HEK293 (cell line): ENCODE data around the gene ASXL3.
A peak's percentile ranks its signal among the peaks of the same experiment; 100 is the strongest.

Source experiments
- FEZF1 ChIP-seq: fragments of 450-650 bp; formaldehyde crosslinking; IDR thresholded peaks from 2 replicates; pipeline ENCODE4 v1.5.1; 2016; ENCODE audit warnings: missing biosample characterization, missing genetic modification characterization
- KLF1 ChIP-seq: fragments of 450-650 bp; formaldehyde crosslinking; IDR thresholded peaks from 2 replicates; pipeline ENCODE4 v1.5.1; 2016; ENCODE audit warnings: missing biosample characterization, missing genetic modification characterization
- KLF9 ChIP-seq: fragments of 450-650 bp; formaldehyde crosslinking; IDR thresholded peaks from 2 replicates; pipeline ENCODE4 v1.5.1; 2016; ENCODE audit warnings: missing biosample characterization, missing genetic modification characterization, low read depth
- SALL2 ChIP-seq: fragments of 450-650 bp; formaldehyde crosslinking; IDR thresholded peaks from 2 replicates; pipeline ENCODE4 v1.5.0; 2017; ENCODE audit warnings: missing biosample characterization, mild to moderate bottlenecking, missing genetic modification characterization, borderline replicate concordance
- YY1 ChIP-seq: fragments of 450-650 bp; formaldehyde crosslinking; IDR thresholded peaks from 2 replicates; pipeline ENCODE4 v1.5.1; 2018; ENCODE audit warnings: missing biosample characterization, missing genetic modification characterization
- ZBTB21 ChIP-seq: fragments of 450-650 bp; formaldehyde crosslinking; IDR thresholded peaks from 2 replicates; pipeline ENCODE4 v1.5.1; 2017; ENCODE audit warnings: missing biosample characterization, missing genetic modification characterization
- ZNF112 ChIP-seq: fragments of 450-650 bp; formaldehyde crosslinking; IDR thresholded peaks from 2 replicates; pipeline ENCODE4 v1.5.0; 2017; ENCODE audit warnings: missing biosample characterization, missing genetic modification characterization
- ZNF16 ChIP-seq: fragments of 450-650 bp; formaldehyde crosslinking; IDR thresholded peaks from 2 replicates; pipeline ENCODE4 v1.5.1; 2016; ENCODE audit warnings: low read depth, missing biosample characterization, missing genetic modification characterization
- ZNF175 ChIP-seq: fragments of 450-650 bp; formaldehyde crosslinking; IDR thresholded peaks from 2 replicates; pipeline ENCODE4 v1.5.1; 2016; ENCODE audit warnings: missing biosample characterization, missing genetic modification characterization
- ZNF239 ChIP-seq: fragments of 450-650 bp; formaldehyde crosslinking; IDR thresholded peaks from 2 replicates; pipeline ENCODE4 v1.5.1; 2016; ENCODE audit warnings: missing biosample characterization, missing genetic modification characterization
- ZNF248 ChIP-seq: fragments of 450-650 bp; formaldehyde crosslinking; IDR thresholded peaks from 2 replicates; pipeline ENCODE4 v1.5.1; 2017; ENCODE audit warnings: missing biosample characterization, missing genetic modification characterization
- ZNF302 ChIP-seq: fragments of 450-650 bp; formaldehyde crosslinking; IDR thresholded peaks from 2 replicates; pipeline ENCODE4 v1.5.1; 2016; ENCODE audit warnings: missing biosample characterization, missing genetic modification characterization, low read depth
- ZNF416 ChIP-seq: fragments of 450-650 bp; formaldehyde crosslinking; IDR thresholded peaks from 2 replicates; pipeline ENCODE4 v1.5.1; 2016; ENCODE audit warnings: missing biosample characterization, missing genetic modification characterization
- ZNF510 ChIP-seq: fragments of 450-650 bp; formaldehyde crosslinking; IDR thresholded peaks from 2 replicates; pipeline ENCODE4 v1.5.1; 2018; ENCODE audit warnings: mild to moderate bottlenecking, missing genetic modification characterization, missing biosample characterization; ENCODE audit not compliant: insufficient replicate concordance
- ZNF513 ChIP-seq: fragments of 450-650 bp; IDR thresholded peaks from 2 replicates; pipeline ENCODE4 v1.5.1; 2018; ENCODE audit warnings: missing biosample characterization, missing genetic modification characterization
- ZNF530 ChIP-seq: fragments of 450-650 bp; formaldehyde crosslinking; IDR thresholded peaks from 2 replicates; pipeline ENCODE4 v1.5.1; 2016; ENCODE audit warnings: low read depth, missing biosample characterization, missing genetic modification characterization
- ZNF555 ChIP-seq: fragments of 450-650 bp; formaldehyde crosslinking; conservative IDR thresholded peaks from 2 replicates; pipeline ENCODE4 v1.5.1; 2017; ENCODE audit warnings: missing biosample characterization, mild to moderate bottlenecking, missing genetic modification characterization, inconsistent platforms
- ZNF571 ChIP-seq: fragments of 450-650 bp; formaldehyde crosslinking; IDR thresholded peaks from 2 replicates; pipeline ENCODE4 v1.5.0; 2017; ENCODE audit warnings: missing biosample characterization, missing genetic modification characterization
- ZNF664 ChIP-seq: fragments of 450-650 bp; formaldehyde crosslinking; IDR thresholded peaks from 2 replicates; pipeline ENCODE4 v1.5.1; 2016; ENCODE audit warnings: missing biosample characterization, missing genetic modification characterization
- ZNF677 ChIP-seq: fragments of 450-650 bp; IDR thresholded peaks from 2 replicates; pipeline ENCODE4 v1.5.0; 2018; ENCODE audit warnings: missing biosample characterization, mild to moderate bottlenecking, missing genetic modification characterization, moderate library complexity
- ZNF692 ChIP-seq: fragments of 450-650 bp; formaldehyde crosslinking; IDR thresholded peaks from 2 replicates; pipeline ENCODE4 v1.5.1; 2016; ENCODE audit warnings: missing biosample characterization, missing genetic modification characterization
- ZNF707 ChIP-seq: fragments of 450-650 bp; formaldehyde crosslinking; IDR thresholded peaks from 2 replicates; pipeline ENCODE4 v1.5.1; 2016; ENCODE audit warnings: missing biosample characterization, missing genetic modification characterization
- ZNF776 ChIP-seq: fragments of 450-650 bp; formaldehyde crosslinking; IDR thresholded peaks from 2 replicates; pipeline ENCODE4 v1.5.0; 2017; ENCODE audit warnings: missing biosample characterization, missing genetic modification characterization, borderline replicate concordance
- ZSCAN4 ChIP-seq: fragments of 450-650 bp; formaldehyde crosslinking; IDR thresholded peaks from 2 replicates; pipeline ENCODE4 v1.5.1; 2017; ENCODE audit warnings: missing biosample characterization, missing genetic modification characterization
- TF ChIP-seq, protein P1 (sequence below): fragments of 450-650 bp; formaldehyde crosslinking; IDR thresholded peaks from 2 replicates; pipeline ENCODE4 v1.5.1; 2016; ENCODE audit warnings: missing biosample characterization, missing genetic modification characterization
- TF ChIP-seq, protein P2 (sequence below): IDR thresholded peaks from 2 replicates; pipeline ENCODE4 v1.6.1; 2011; ENCODE audit warnings: mild to moderate bottlenecking, low read depth, low read length, borderline replicate concordance
- TF ChIP-seq, protein P3 (sequence below): fragments of 450-650 bp; formaldehyde crosslinking; IDR thresholded peaks from 2 replicates; pipeline ENCODE4 v1.5.1; 2016; ENCODE audit warnings: missing biosample characterization, missing genetic modification characterization

ASXL3 gene

DNA sequence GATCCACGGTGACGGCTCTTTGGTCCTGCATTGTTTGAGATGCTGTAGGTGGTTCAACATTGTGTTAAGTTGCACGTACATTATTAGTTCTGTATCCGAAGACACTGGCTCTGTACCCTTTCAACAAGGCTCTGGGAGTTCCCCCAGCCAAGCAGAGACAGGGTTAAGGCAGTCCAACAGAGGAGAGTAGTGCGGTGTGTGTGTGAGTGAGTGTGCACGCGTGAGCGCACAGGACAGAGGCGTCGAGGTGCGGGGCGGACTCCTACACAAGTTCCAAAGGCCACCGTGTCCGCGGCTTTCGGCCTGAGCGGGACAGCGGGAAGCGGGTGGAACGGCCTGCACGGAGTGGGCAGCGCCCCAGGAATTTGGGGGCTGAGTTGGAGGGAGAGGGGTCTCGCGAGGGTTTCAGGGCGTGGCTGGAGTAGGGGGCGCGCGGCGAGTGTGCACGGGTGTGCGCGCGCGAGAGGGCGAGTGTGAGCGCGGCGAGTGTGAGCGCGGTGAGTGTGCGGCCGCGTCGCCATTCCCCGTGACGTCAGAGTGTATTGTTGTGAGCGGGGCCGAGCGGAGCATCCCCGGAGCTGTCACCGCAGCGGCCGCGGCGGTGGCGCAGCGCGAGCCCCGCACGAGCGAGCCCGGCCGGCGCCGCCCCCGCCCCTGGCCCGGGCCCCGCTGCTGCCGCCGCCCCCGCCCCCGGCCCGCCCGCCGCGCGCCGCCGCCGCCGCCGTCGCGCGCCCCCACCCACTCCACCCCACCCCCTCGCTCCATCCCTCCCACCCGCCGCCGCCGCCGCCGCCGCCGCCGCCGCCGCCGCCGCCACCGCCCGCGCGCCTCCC is at the start of gene ASXL3 (continued):
- TF ChIP-seq, protein P1, sequence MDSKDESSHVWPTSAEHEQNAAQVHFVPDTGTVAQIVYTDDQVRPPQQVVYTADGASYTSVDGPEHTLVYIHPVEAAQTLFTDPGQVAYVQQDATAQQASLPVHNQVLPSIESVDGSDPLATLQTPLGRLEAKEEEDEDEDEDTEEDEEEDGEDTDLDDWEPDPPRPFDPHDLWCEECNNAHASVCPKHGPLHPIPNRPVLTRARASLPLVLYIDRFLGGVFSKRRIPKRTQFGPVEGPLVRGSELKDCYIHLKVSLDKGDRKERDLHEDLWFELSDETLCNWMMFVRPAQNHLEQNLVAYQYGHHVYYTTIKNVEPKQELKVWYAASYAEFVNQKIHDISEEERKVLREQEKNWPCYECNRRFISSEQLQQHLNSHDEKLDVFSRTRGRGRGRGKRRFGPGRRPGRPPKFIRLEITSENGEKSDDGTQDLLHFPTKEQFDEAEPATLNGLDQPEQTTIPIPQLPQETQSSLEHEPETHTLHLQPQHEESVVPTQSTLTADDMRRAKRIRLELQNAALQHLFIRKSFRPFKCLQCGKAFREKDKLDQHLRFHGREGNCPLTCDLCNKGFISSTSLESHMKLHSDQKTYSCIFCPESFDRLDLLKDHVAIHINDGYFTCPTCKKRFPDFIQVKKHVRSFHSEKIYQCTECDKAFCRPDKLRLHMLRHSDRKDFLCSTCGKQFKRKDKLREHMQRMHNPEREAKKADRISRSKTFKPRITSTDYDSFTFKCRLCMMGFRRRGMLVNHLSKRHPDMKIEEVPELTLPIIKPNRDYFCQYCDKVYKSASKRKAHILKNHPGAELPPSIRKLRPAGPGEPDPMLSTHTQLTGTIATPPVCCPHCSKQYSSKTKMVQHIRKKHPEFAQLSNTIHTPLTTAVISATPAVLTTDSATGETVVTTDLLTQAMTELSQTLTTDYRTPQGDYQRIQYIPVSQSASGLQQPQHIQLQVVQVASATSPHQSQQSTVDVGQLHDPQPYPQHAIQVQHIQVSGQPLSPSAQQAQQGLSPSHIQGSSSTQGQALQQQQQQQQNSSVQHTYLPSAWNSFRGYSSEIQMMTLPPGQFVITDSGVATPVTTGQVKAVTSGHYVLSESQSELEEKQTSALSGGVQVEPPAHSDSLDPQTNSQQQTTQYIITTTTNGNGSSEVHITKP: peak; percentile 52
- TF ChIP-seq ZNF513 (tag by site-specific recombination) (no peak), ZNF530 (tag by site-specific recombination) (no peak), ZBTB21 (peak; percentile 86; the same call in 1 of the 2 replicates), ZNF175 (tag by site-specific recombination) (no peak), ZNF239 (tag by site-specific recombination) (peak; percentile 82; the same call in 1 of the 2 replicates), ZNF664 (tag by site-specific recombination) (no peak), ZNF16 (tag by site-specific recombination) (no peak), ZNF555 (no peak), ZNF677 (tag by site-specific recombination) (no peak), FEZF1 (tag by site-specific recombination) (peak; percentile 36; the same call in 1 of the 2 replicates), ZSCAN4 (tag by site-specific recombination) (peak; percentile 79), ZNF112 (tag by site-specific recombination) (no peak), ZNF692 (peak; percentile 82), ZNF571 (tag by site-specific recombination) (no peak), ZNF302 (tag by site-specific recombination) (0 out of 2 replicates have a peak, but pooled peaks have one; percentile 50), KLF1 (tag by site-specific recombination) (peak; percentile 71), ZNF707 (tag by site-specific recombination) (no peak), SALL2 (tag by site-specific recombination) (no peak), ZNF248 (no peak), YY1 (tag by site-specific recombination) (peak; percentile 73; the same call in 1 of the 2 replicates), KLF9 (tag by site-specific recombination) (peak; percentile 75), ZNF776 (tag by site-specific recombination) (peak; percentile 51; the same call in 1 of the 2 replicates), ZNF416 (tag by site-specific recombination) (0 out of 2 replicates have a peak, but pooled peaks have one; percentile 24), ZNF510 (tag by site-specific recombination) (no peak)
- TF ChIP-seq, protein P2, sequence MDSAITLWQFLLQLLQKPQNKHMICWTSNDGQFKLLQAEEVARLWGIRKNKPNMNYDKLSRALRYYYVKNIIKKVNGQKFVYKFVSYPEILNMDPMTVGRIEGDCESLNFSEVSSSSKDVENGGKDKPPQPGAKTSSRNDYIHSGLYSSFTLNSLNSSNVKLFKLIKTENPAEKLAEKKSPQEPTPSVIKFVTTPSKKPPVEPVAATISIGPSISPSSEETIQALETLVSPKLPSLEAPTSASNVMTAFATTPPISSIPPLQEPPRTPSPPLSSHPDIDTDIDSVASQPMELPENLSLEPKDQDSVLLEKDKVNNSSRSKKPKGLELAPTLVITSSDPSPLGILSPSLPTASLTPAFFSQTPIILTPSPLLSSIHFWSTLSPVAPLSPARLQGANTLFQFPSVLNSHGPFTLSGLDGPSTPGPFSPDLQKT: no peak
- TF ChIP-seq, protein P3, sequence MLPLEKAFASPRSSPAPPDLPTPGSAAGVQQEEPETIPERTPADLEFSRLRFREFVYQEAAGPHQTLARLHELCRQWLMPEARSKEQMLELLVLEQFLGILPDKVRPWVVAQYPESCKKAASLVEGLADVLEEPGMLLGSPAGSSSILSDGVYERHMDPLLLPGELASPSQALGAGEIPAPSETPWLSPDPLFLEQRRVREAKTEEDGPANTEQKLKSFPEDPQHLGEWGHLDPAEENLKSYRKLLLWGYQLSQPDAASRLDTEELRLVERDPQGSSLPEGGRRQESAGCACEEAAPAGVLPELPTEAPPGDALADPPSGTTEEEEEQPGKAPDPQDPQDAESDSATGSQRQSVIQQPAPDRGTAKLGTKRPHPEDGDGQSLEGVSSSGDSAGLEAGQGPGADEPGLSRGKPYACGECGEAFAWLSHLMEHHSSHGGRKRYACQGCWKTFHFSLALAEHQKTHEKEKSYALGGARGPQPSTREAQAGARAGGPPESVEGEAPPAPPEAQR (tag by site-specific recombination): no peak
